Fibroblast of skin of abdomen (primary cell): Measurements from ENCODE around the gene CDC45.
A peak's percentile ranks its signal among the peaks of the same experiment; 100 is the strongest.

Experiments
- DNase-seq: peaks from one replicate; pipeline ENCODE4 v3.0.0-alpha.2; 2013

Gene CDC45

DNA sequence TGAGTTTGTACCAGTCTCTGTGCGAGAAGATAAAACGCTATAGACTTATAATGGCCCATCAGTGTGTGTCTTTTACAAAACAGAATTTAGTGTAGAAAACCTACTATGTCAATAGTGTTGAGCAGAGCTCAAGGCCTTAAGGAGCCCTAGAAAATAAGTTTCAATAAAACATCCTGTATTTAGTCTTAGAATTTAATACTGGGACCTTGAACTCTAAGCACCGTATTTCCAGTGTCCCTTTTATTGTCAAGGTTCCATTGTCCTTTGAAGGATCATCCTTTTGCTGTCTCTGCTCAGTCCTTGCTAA, 16.6 kb downstream of the CDC45 start:
- no peak for DNase-seq

GRCh38 chr22:19497245-19497644, 17.5 kb downstream of the CDC45 start:
- DNase-seq = peak; percentile 49

GRCh38 chr22:19498154-19498865, 18.6 kb downstream of the CDC45 start:
- no peak for DNase-seq

- no peak for DNase-seq
These were observed 19.1 kb downstream of the CDC45 start for GRCh38 chr22:19498866-19499190.

DNA sequence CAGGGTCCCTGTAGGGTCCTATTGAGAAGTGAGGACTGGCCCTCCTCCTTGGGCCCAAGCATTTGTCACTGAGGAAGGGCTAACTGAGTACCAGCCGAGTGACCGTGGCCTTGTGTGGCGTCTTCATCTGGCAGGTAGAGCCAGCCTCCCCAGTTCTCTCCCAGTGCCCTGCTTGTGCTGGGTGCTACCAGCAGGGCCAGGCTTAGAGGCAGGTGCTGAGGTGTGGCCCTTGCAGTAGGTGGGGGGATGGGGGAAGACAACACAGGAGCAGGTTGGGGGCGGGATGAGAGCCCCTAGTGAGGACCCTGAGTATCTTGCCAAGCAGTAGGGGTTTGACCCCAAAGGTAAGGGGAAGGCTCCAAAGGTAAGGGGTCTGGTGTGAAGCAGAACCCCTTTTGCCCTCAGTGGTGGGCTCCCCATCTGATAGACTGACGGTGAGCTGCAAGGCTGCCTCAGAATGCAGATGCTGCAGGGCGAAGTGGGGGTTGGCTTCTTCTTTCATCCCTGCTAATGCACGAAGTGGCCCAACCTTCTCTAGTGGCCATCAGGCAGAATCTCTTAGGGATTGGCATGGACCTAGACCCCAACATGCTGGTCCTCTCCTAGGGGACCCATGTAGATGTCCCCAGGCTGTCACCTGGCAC, 19.6 kb downstream of the CDC45 start:
- DNase-seq = no peak

- no peak for DNase-seq
These were observed 20.1 kb downstream of the CDC45 start for GRCh38 chr22:19499880-19500242.

GRCh38 chr22:19501897-19502447, 22.3 kb downstream of the CDC45 start:
- no peak for DNase-seq

- no peak for DNase-seq
These were observed 23.6 kb downstream of the CDC45 start for GRCh38 chr22:19503367-19503766.

DNA sequence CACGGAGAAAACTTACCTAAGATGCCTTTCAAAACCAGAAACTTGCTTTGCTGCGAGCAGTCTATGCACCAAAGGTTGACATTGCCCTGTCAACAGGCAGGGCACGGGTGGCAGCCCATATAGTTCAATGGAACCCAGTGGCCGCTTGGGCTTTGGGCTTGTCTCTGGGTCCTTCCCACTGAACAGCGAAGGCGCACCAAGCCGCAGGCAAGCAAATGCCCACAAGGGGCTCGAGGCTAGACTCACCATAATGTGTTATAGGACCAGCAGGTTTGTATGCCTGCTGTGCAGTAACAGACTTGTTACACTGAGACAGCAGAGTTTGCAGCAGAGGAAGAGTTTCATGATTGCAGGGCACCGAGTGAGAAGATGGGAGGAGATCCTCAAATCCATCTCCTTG, 24.1 kb downstream of the CDC45 start:
- DNase-seq = no peak

GRCh38 chr22:19504900-19505734, 25.4 kb downstream of the CDC45 start:
- DNase-seq = no peak

- DNase-seq = no peak
These were observed 26.0 kb downstream of the CDC45 start for GRCh38 chr22:19505735-19506126.

GRCh38 chr22:19506212-19506611, 26.5 kb downstream of the CDC45 start:
- no peak for DNase-seq

GRCh38 chr22:19507534-19507861, 27.8 kb downstream of the CDC45 start:
- DNase-seq = no peak

- no peak for DNase-seq
These were observed 28.5 kb downstream of the CDC45 start for GRCh38 chr22:19508024-19508776.

DNA sequence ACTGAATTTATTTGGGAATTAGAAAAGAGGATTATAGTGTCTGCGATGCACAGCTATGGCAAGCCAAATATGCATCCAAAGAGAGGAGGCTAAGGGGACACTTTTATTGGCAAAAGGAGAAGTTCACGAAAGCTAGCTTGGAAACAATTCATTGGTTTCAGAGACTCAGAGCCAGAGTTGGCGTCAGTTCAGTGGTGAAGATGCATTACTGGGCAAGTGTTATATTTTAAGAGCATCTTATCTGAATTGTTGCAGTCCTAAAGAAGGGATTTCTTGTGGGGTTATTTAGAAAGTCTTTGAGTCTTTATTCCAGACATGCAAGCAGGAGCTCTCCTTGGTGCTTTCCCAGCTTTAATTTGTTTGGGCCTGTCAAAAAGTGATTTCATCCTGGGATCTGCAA, 29.5 kb downstream of the CDC45 start:
- DNase-seq = no peak

DNA sequence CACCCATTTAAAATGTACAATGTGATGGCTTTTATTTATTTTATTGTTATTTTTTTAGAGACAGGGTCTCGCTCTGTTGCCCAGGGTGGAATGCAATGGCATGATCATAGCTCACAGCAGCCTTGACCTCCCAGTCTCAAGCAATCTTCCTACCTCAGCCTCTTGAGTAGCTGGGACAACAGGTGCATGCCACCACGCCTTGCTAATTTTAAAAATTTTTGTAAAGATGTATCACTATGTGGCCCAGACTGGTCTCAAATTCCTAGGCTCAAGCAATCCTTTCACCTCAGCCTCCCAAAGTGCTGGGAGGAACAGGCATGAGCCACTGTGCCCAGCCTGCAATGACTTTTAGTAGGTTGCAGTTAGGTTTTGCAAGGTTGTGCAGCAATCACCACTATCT, 30.2 kb downstream of the CDC45 start:
- no peak for DNase-seq

- DNase-seq = no peak
These were observed 31.2 kb downstream of the CDC45 start for GRCh38 chr22:19510919-19511341.

DNA sequence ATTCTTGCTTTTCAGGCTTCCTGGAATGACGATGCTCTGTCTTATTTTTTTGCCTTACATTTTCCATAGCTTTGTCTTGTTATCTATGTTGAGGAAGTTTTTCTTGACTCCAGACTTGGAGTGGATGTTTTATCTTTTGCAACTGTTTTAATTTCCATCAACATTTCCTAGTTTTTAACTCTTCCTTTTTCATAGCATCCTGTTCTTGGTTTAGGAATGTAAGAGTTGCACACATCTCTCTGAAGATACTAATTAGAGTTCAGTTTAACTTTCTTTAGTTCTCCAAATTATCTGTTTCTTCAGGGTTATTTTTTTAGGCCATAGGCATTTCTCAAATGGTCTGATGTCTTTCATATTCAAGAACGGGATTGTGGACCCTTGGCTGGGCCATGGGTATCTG, 34.1 kb downstream of the CDC45 start:
- no peak for DNase-seq

- no peak for DNase-seq
These were observed 35.3 kb downstream of the CDC45 start for GRCh38 chr22:19514831-19515565.

DNA sequence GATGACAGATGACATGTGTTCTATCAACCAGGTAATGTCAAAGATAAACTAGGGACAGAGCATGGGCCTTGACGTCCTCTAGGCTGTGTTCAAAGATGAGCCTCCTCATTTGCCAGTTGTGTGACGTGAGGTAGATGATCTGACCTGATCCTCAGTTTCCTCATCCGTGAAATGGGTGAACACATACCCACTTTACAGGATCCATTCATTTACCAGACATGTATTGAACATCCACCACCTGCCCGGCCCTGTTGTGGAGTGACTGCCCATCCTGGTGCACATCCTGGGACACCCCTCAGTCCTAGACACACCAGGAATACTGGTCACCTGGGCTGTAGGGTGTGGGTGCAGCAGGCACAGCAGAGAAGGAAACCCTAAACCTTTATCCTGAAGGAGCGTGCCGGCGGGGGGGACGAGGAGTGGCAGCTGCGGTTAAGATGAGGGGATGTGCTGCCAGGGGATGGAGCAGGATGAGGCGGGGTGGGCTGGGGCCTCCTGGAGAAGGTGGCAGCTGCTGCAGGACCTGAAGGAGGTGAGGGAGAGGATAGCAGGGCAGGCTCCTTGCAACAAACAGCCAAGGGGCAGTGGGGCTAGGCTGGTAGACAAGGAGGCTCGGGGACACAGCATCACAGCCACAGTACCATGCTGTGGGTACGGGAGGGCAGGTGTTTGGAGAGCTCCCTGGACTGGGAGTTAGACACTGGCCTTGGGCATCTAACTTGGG, 36.1 kb downstream of the CDC45 start:
- no peak for DNase-seq

- no peak for DNase-seq
These were observed 36.9 kb downstream of the CDC45 start for GRCh38 chr22:19516378-19517170.
